ENCODE measurements around the gene CTIF.
A peak's percentile ranks its signal among the peaks of the same experiment; 100 is the strongest.

- TF ChIP-seq CTCF (IDR thresholded peaks at IDR 0.05; ENCODE audit: poor library complexity): peak; percentile 91
- no peak for TF ChIP-seq EZH2phosphoT487 (IDR thresholded peaks at IDR 0.05; ENCODE audit: low read depth, severe bottlenecking, unreplicated experiment)
These were observed 136.5 kb downstream of the CTIF start for GRCh38 chr18:48675352-48675761.

All from hepatocyte (in vitro differentiated cells).